Vagina (tissue), 2 donors: Measurements from ENCODE around the gene A2M. TPM values are rescaled to one million over a fixed set of nuclear protein-coding genes. Genes with fewer than 3 reads are reported as not detected.

Source experiments
- DNase-seq, 2 donors: peaks; one replicate each; pipeline ENCODE4 v3.0.0-alpha.2; 2017; ENCODE audit errors: extremely low spot score in 2 of 2
- H3K27ac ChIP-seq: fragments of 200-600 bp; sonication (generic); one replicate; pipeline ENCODE4 v1.5.1; 2019
- H3K27me3 ChIP-seq: fragments of 200-600 bp; sonication (generic); one replicate; pipeline ENCODE4 v1.5.1; 2019
- H3K36me3 ChIP-seq, 2 donors: fragments of 200-600 bp; sonication (generic); one replicate each; pipeline ENCODE4 v1.5.1; 2017 to 2019
- H3K4me1 ChIP-seq: fragments of 200-600 bp; sonication (generic); one replicate; pipeline ENCODE4 v1.5.1; 2019
- H3K4me3 ChIP-seq, 2 donors: fragments of 200-600 bp; sonication (generic); 1 replicate in 1 of 2; 2 replicates in 1 of 2; pipeline ENCODE4 v1.5.1; 2016 to 2019
- H3K9me3 ChIP-seq: fragments of 200-600 bp; sonication (generic); one replicate; pipeline ENCODE4 v1.5.1; 2019
- POLR2A ChIP-seq, 2 donors: fragments of 450-650 bp; IDR thresholded peaks; one replicate each; pipeline ENCODE4 v1.6.1; 2017; ENCODE audit warnings: antibody characterized with exemption in 2 of 2, mild to moderate bottlenecking in 2 of 2, moderate library complexity in 2 of 2
- POLR2AphosphoS5 ChIP-seq, 2 donors: sonication (generic); formaldehyde crosslinking; IDR thresholded peaks; one replicate each; pipeline ENCODE4 v1.9.0; 2017; ENCODE audit warnings: antibody characterized with exemption in 2 of 2, mild to moderate bottlenecking in 2 of 2, low read depth in 1 of 2; ENCODE audit not compliant: insufficient read depth in 1 of 2
- intact Hi-C: fragments of 100-400 bp; cut with DNase I; formaldehyde crosslinking; loops from one replicate; pipeline ENCODE4 v1.15.1; 2023
- total RNA-seq: library from RNA; depleted of rRNA; stranded (reverse); fragments of >200 nt; gene quantifications from one replicate; pipeline ENCODE4 v1.2.3, GENCODE V29; 2016
- TF ChIP-seq, protein P1 (sequence below), 3 experiments: fragments of 450-650 bp in 2 of 3; fragments of 200-600 bp in 1 of 3; sonication (generic) in 1 of 3; IDR thresholded peaks; one replicate each; pipeline ENCODE4 v1.5.1; 2017 to 2019; ENCODE audit warnings: antibody characterized with exemption in 3 of 3, mild to moderate bottlenecking in 2 of 3, moderate library complexity in 2 of 3

Gene A2M
- total RNA-seq, 1 donor from 2014 or later: 274 TPM

DNA sequence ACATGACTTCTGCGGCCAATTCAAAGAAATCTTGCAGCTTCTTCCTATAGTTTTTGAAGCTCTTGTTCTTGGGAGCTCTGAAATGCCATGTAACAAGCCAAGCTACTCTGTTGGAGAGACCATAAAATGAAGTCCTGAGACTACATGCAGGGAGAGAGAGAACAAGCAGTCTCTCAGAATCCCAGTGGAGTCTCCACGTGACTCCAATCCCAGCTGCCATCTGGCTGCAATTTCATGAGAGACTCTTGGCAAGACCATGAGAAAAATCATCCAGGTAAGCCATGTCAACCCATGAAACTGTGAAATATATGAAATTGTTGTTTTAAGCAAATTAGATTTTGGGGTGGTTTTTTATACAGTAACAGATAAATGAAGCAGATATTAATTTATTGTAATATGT lies 72.0 kb downstream of the A2M start:
- Histone ChIP-seq H3K27ac (no peak overlapping the region), H3K4me3 (no peak overlapping the region), H3K27me3 (no peaks in the 10 kb centered on the region), H3K9me3 (no peaks in the 10 kb centered on the region), H3K36me3 (no peaks in the 10 kb centered on the region), H3K4me1 (no peaks in the 10 kb centered on the region)
- no peak for DNase-seq
- intact Hi-C loops: no loop called here
- no peak for TF ChIP-seq POLR2A (IDR thresholded peaks at IDR 0.05)
- no peak for TF ChIP-seq POLR2AphosphoS5 (IDR thresholded peaks at IDR 0.05; ENCODE audit: insufficient read depth in 1 of 2, low read depth in 1 of 2)
- TF ChIP-seq, protein P1, sequence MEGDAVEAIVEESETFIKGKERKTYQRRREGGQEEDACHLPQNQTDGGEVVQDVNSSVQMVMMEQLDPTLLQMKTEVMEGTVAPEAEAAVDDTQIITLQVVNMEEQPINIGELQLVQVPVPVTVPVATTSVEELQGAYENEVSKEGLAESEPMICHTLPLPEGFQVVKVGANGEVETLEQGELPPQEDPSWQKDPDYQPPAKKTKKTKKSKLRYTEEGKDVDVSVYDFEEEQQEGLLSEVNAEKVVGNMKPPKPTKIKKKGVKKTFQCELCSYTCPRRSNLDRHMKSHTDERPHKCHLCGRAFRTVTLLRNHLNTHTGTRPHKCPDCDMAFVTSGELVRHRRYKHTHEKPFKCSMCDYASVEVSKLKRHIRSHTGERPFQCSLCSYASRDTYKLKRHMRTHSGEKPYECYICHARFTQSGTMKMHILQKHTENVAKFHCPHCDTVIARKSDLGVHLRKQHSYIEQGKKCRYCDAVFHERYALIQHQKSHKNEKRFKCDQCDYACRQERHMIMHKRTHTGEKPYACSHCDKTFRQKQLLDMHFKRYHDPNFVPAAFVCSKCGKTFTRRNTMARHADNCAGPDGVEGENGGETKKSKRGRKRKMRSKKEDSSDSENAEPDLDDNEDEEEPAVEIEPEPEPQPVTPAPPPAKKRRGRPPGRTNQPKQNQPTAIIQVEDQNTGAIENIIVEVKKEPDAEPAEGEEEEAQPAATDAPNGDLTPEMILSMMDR (IDR thresholded peaks at IDR 0.05): no peak

DNA sequence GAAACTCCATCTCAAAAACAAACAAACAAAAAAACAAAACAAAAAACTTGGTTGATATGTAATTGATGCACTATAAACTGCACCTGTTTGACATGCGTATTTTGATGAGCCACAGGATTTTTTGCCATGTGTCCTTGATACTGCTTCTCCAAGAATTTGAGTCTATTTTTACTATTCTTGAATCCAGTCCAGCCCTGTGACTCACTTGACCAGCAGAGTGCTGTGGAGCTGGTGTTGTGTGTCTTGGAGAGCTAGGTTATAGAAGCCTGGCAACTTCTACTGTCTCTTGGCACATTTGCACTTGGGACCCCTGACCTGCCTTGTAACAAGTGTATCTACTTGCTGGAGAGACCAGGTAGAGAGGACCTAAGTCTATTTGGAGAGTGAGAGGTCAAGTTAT lies 74.4 kb downstream of the A2M start:
- Histone ChIP-seq H3K27ac (no peak overlapping the region), H3K4me3 (no peak overlapping the region), H3K4me1 (no peaks in the 10 kb centered on the region), H3K36me3 (no peaks in the 10 kb centered on the region), H3K9me3 (no peaks in the 10 kb centered on the region), H3K27me3 (no peaks in the 10 kb centered on the region)
- TF ChIP-seq, protein P1 (IDR thresholded peaks at IDR 0.05): no peak
- no peak for TF ChIP-seq POLR2A (IDR thresholded peaks at IDR 0.05)
- no peak for TF ChIP-seq POLR2AphosphoS5 (IDR thresholded peaks at IDR 0.05; ENCODE audit: insufficient read depth in 1 of 2, low read depth in 1 of 2)
- intact Hi-C loops: loop anchor here (2.0 kb wide), 1 partner anchor 91 kb away; no protein-coding TSS in a partner anchor
- no peak for DNase-seq

DNA sequence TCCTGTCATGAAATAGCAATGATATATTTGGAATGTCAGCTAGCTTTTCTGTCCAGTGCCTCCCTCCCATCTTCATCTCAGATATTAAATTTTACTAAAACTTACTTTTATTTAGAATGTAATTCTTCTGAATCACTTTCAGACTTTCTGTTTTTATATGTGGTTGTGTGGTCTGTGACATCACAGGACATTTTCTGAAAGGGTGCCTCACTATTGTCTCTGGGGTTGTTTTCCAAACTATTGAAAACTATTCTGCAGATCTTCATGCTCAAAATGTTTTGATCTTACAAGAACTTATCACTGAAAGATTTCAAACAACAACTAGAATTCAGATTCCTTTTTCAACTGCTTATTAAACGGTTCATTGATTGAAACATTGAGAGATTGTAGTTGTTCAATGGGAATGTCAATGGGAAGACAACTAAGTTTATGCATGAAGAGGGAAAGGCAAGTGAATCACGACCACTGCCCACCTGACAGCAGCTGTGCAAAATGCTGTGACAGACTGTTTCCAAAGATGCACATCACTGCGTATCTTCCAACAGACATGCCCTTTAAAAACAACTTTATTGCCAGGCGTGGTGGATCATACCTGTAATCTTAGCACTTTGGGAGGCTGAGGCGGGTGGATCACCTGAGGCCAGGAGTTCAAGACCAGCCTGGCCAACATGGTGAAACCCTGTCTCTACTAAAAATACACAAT lies 75.1 kb downstream of the A2M start:
- intact Hi-C loops: loop anchor here (2.0 kb wide), 1 partner anchor 90 kb away; no protein-coding TSS in a partner anchor
- Histone ChIP-seq H3K4me1 (no peaks in the 10 kb centered on the region), H3K9me3 (no peaks in the 10 kb centered on the region), H3K4me3 (no peak overlapping the region), H3K36me3 (no peaks in the 10 kb centered on the region), H3K27me3 (no peaks in the 10 kb centered on the region), H3K27ac (no peak overlapping the region)
- TF ChIP-seq, protein P1 (IDR thresholded peaks at IDR 0.05): no peak
- TF ChIP-seq POLR2A (IDR thresholded peaks at IDR 0.05) (no peak), POLR2AphosphoS5 (IDR thresholded peaks at IDR 0.05; ENCODE audit: insufficient read depth in 1 of 2, low read depth in 1 of 2) (no peak)
- DNase-seq: no peak

- intact Hi-C loops: no loop called here
Measured at GRCh38 chr12:9039397-9039977, 76.2 kb downstream of the A2M start.

More at GRCh38 chr12:9039397-9039977, 76.2 kb downstream of the A2M start:
- no peaks in the 10 kb centered on the region for H3K27me3 ChIP-seq
- H3K9me3 ChIP-seq: no peaks in the 10 kb centered on the region
- no peaks in the 10 kb centered on the region for H3K4me1 ChIP-seq
- H3K27ac ChIP-seq: no peak overlapping the region
- DNase-seq: no peak
- no peaks in the 10 kb centered on the region for H3K36me3 ChIP-seq
- TF ChIP-seq POLR2AphosphoS5 (IDR thresholded peaks at IDR 0.05; ENCODE audit: insufficient read depth in 1 of 2, low read depth in 1 of 2) (no peak), POLR2A (IDR thresholded peaks at IDR 0.05) (no peak)
- TF ChIP-seq, protein P1 (IDR thresholded peaks at IDR 0.05): peak; percentile 42 to 79 (median 61)
- H3K4me3 ChIP-seq: no peak overlapping the region
